ENCODE results near the gene SMAGP.

GRCh38 chr12:51270067-51270950, at the start of gene SMAGP:
- no peak for TF ChIP-seq CTCF (IDR thresholded peaks at IDR 0.05)
- TF ChIP-seq POLR2A (IDR thresholded peaks at IDR 0.05): no peak
- TF ChIP-seq POLR2AphosphoS5 (IDR thresholded peaks at IDR 0.05): peak in 1 of 3 donors; percentile 65
